ENCODE results near the gene ARL2BP.
A peak's percentile ranks its signal among the peaks of the same experiment; 100 is the strongest.

ARL2BP gene

DNA sequence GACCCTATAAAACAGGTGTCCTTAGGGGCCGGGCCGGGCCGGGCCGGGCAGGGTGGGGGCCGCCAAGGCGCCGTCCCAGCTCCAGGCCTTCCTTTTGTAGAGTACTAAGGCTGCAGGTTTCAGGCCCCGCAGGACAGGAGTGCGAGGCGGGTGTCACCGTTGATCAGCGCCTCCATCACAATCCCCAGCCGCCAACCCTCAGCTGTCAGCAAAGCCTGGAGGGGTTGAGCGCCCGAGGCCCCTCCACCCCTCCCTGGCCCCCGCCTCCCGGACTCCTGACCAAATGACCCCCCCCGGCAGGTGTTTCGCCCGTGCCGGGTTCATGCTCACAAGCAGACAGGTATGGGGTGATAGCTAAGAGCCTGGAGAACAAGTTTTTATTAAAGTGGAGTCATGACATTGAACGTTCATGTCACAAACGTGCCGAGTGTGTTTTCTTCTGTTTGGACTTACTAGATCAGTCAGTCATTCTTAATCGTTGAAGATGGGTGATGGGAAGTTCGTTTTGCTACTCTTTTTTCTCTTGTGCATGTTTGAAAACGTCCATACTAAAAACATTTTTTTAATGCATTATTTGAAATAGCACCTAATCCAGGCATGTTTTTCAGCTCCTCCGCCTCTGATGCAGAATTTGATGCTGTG lies 534 bp downstream of the ARL2BP start:
- peak in 1 of 2 donors; percentile 10 for DNase-seq (ENCODE audit: low read depth in 2 of 2)
- TF ChIP-seq, protein P1, sequence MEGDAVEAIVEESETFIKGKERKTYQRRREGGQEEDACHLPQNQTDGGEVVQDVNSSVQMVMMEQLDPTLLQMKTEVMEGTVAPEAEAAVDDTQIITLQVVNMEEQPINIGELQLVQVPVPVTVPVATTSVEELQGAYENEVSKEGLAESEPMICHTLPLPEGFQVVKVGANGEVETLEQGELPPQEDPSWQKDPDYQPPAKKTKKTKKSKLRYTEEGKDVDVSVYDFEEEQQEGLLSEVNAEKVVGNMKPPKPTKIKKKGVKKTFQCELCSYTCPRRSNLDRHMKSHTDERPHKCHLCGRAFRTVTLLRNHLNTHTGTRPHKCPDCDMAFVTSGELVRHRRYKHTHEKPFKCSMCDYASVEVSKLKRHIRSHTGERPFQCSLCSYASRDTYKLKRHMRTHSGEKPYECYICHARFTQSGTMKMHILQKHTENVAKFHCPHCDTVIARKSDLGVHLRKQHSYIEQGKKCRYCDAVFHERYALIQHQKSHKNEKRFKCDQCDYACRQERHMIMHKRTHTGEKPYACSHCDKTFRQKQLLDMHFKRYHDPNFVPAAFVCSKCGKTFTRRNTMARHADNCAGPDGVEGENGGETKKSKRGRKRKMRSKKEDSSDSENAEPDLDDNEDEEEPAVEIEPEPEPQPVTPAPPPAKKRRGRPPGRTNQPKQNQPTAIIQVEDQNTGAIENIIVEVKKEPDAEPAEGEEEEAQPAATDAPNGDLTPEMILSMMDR (IDR thresholded peaks at IDR 0.05; ENCODE audit: low read depth, low read length) = no peak
- peak overlapping the region; percentile 63 to 76 for H3K4me3 ChIP-seq (replicated peaks in 1 of 2; ENCODE audit: low read depth in 2 of 2, low read length in 2 of 2)

DNA sequence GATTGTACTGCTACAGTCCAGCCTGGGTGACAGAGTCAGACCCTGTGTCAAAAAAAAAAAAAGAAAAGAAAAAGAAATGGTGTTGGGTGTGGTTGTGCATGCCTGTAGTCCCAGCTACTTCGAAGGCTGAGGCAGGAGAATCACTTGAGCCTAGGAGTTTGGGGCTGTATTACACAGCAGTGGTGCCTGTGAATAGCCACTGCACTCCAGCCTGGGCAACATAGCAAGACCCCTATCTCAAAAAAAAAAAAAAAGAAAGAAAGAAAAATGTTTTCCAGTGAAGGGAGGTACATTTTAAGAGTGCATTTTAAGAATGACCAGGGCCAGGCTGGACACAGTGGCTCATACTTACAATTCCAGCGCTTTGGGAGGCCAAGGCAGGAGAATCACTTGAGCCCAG lies 6.3 kb downstream of the ARL2BP start:
- no peak for DNase-seq (ENCODE audit: low read depth in 2 of 2)
- no peak overlapping the region for H3K4me3 ChIP-seq (replicated peaks in 1 of 2; ENCODE audit: low read depth in 2 of 2, low read length in 2 of 2)
- TF ChIP-seq, protein P1 (IDR thresholded peaks at IDR 0.05; ENCODE audit: low read depth, low read length) = no peak

DNA sequence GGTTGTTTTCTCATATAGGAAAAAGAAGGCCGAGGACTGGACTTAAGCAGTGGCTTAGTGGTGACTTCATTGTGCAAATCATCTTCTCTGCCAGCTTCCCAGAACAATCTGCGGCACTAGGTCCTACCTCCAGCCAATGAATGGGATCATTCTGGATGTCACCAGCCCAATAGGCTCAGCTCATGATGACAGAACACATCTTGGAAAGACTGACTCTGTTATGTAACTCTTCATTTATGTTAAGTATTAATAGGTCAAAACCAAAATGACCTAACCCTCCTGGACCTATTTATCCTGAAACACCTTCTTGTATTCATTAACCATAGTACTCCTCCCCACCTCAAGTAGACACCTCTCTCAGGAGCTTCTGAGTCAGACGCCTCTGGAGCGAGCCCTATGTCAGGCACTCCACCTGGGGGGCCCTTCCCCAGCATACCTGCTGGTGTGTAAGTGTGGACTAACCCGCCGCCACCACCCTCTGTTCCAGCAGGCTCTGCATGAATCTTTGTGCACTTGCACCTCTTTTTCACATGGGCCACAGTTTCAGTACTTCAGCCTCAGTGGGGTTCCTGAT lies 7.2 kb downstream of the ARL2BP start:
- DNase-seq (ENCODE audit: low read depth in 2 of 2) = no peak
- TF ChIP-seq, protein P1 (IDR thresholded peaks at IDR 0.05; ENCODE audit: low read depth, low read length) = no peak
- no peak overlapping the region for H3K4me3 ChIP-seq (replicated peaks in 1 of 2; ENCODE audit: low read depth in 2 of 2, low read length in 2 of 2)

DNA sequence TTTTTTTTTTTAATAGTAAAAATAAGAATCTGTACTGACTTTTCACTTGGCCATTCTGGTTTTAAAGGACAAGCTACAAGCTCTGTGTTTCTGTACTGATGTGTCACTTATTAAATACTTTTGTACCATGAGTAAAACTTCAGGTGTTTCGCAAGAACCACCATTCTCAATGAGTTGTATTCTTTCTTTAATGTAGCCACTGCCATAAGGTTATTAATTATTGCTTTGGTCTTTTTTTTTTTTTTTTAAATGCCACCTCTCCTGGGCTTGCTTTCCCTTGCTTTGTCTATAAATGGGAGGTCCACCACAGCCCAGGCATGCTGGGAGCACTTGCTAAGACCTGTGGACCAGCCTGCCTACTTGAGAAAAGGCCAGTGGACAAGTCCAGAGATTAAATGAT lies 8.4 kb downstream of the ARL2BP start:
- TF ChIP-seq, protein P1 (IDR thresholded peaks at IDR 0.05; ENCODE audit: low read depth, low read length) = no peak
- no peak overlapping the region for H3K4me3 ChIP-seq (replicated peaks in 1 of 2; ENCODE audit: low read depth in 2 of 2, low read length in 2 of 2)
- DNase-seq (ENCODE audit: low read depth in 2 of 2) = peak in 1 of 2 donors; percentile 41

DNA sequence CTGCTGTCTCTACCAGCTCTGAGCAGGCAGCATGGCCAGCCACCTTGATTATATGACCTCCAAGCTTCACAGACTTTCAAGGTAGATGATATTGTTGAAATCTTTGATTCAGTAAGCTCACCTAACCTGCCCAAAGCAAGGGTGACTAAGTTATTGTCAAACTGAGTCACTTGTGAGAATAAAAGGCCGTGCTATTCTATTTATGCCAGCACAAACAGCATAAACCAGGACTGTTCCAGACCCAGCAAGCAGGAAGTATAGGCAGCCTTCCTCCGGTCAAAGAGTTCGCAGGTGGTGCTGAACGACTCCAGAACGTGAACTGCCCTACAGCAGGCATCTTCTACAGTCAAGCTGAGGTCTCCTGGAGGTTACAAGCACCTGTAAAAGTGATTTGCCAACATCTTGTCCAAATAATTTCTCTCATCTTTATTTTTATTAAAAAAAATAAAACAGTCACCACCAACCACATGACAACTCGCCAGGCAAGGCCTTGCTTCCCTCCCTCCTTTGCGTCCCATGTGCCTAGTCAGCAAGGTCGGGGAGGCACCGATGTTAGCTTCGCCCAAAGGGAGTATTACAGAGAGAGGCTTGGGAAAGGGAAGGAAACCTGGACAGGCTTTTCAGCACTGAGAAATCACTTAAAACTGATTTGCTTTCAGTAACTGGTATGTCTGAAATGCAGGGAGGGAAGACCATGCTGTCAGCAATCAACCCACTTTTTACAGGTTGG lies 10.8 kb downstream of the ARL2BP start:
- DNase-seq (ENCODE audit: low read depth in 2 of 2) = no peak
- TF ChIP-seq, protein P1 (IDR thresholded peaks at IDR 0.05; ENCODE audit: low read depth, low read length) = no peak

DNA sequence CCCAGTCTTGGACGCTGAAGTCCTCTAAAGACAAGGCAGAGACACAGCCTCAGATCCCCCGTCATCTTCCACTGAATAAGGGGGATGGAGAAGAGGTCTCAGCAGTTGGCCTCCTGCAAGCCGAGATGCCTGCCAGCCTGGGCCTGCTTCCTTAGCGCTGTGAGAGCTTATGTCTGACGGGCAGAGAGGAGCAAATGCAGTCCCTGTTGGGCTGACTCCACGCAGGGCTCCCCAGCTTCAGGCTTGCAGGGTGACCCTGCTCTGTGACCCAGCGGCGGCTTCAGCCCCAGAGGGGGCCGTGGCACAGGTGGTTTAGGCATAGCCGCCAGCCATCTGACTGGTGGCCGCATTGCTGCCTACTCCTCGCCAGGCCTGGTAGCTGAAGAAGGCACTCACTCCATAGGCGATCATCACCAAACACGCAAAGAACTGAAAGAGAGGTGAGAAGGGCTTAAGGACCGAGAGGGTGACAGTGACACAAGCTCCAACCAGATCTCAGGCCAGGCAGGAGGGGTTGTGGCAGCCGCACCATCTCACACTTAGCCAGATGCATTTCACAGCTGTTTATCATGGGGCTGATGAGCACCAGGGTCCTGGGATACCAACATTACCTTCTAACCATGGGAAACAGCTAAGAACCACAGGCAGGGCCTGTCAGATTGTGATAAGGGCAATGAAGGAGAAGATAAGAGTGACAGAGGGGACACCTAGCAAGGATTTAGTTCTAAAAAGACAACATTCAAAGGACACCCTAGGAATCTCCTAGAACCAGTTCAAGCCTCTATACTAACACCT lies 11.7 kb downstream of the ARL2BP start:
- H3K4me3 ChIP-seq (replicated peaks in 1 of 2; ENCODE audit: low read depth in 2 of 2, low read length in 2 of 2) = no peak overlapping the region
- DNase-seq (ENCODE audit: low read depth in 2 of 2) = no peak
- TF ChIP-seq, protein P1 (IDR thresholded peaks at IDR 0.05; ENCODE audit: low read depth, low read length) = no peak

More for the DNA sequence above, 10.8 kb downstream of the ARL2BP start:
- no peak overlapping the region for H3K4me3 ChIP-seq (replicated peaks in 1 of 2; ENCODE audit: low read depth in 2 of 2, low read length in 2 of 2)

All from cardiac fibroblast (primary cell).